ENCODE data around the gene FRYL. TPM values are rescaled to one million over a fixed set of nuclear protein-coding genes. Genes with fewer than 3 reads are reported as not detected.
"Not testable (repeated sequence)": the region's sequence is repeated elsewhere in the genome, so short reads cannot be mapped to it uniquely, and the experiment has no call there.

FRYL gene
- total and polyA plus RNA-seq, 2 of the 8 experiments (the other 6 are each of a cell fraction or from before 2014, with no cell fraction given): 8.0 to 36.5 TPM

DNA sequence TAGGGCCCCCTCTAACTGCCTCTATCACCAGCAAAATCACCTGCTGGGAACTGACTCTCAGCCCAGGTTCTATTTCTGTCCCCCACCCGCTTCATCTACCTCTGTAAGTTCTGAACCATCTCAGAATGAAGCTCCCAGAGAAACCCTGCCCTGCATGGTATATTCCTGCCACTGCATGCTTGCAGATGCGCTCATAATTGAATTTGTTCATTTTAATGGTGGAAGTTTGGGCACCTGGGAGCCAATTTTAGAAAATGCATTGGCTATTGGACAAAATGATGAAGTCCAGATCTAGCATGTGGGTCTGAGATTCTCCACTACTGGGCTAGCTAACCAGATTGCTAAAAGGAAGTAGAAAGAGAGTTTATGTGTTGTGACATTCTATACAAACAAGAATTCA is 325.5 kb downstream of the FRYL start:
- Histone ChIP-seq H2BK20ac (ENCODE audit: low read length) (no peak overlapping the region), H3K18ac (ENCODE audit: extremely low read depth, low read length) (no peak overlapping the region), H3K4me1 (replicated peaks in 1 of 4; ENCODE audit: control insufficient read depth in 3 of 4, insufficient read depth in 4 of 4, low read length in 3 of 4) (no peaks in the 10 kb centered on the region), H3K14ac (ENCODE audit: insufficient read length) (no peak overlapping the region), H2BK120ac (replicated peaks; ENCODE audit: low read depth, low read length) (no peak overlapping the region), H2BK12ac (ENCODE audit: low read depth, low read length) (no peak overlapping the region), H3K9me3 (ENCODE audit: insufficient read depth in 2 of 2, low read depth in 1 of 2, low read length in 1 of 2) (no peaks in the 10 kb centered on the region), H4K20me1 (replicated peaks in 1 of 2; ENCODE audit: control insufficient read depth in 1 of 2, insufficient read depth in 2 of 2, low read length in 2 of 2) (no peaks in the 10 kb centered on the region), H2AK5ac (ENCODE audit: low read depth, low read length) (no peak overlapping the region), H4K91ac (replicated peaks; ENCODE audit: insufficient read length, low read length) (no peak overlapping the region), H3K27ac (ENCODE audit: low read depth, low read length) (no peak overlapping the region), H2BK5ac (ENCODE audit: low read depth, low read length) (no peak overlapping the region), H4K8ac (ENCODE audit: extremely low read depth, insufficient read depth, low read length) (no peak overlapping the region), H3K27me3 (replicated peaks in 1 of 4; ENCODE audit: control insufficient read depth in 3 of 4, extremely low read depth in 1 of 4, insufficient read depth in 3 of 4, low read length in 3 of 4) (no peaks in the 10 kb centered on the region), H3K79me2 (ENCODE audit: control insufficient read depth in 1 of 2, insufficient read depth in 2 of 2, low read length in 2 of 2) (no peaks in the 10 kb centered on the region), H2AFZ (ENCODE audit: low read length) (no peak overlapping the region), H3K23ac (ENCODE audit: insufficient read length) (no peak overlapping the region), H3K56ac (replicated peaks; ENCODE audit: insufficient read length, low read depth, low read length) (no peak overlapping the region), H3K23me2 (ENCODE audit: low read depth, low read length) (no peaks in the 10 kb centered on the region), H3K9ac (replicated peaks in 1 of 4; ENCODE audit: extremely low read depth in 1 of 4, low read depth in 3 of 4, low read length in 3 of 4) (no peak overlapping the region), H3K4ac (replicated peaks; ENCODE audit: insufficient read length, low read depth, low read length) (no peak overlapping the region), H2BK15ac (ENCODE audit: low read length) (no peak overlapping the region), H3K79me1 (ENCODE audit: low read depth, low read length) (no peaks in the 10 kb centered on the region), H3K4me3 (ENCODE audit: extremely low read depth in 1 of 4, insufficient read depth in 2 of 4, low read depth in 3 of 4, low read length in 4 of 4) (no peak overlapping the region), H3K4me2 (ENCODE audit: insufficient read depth in 1 of 2, low read depth in 2 of 2, low read length in 2 of 2) (no peak overlapping the region), H3K36me3 (ENCODE audit: control insufficient read depth in 2 of 4, insufficient read depth in 4 of 4, low read length in 3 of 4) (no peaks in the 10 kb centered on the region), H4K5ac (ENCODE audit: insufficient read length, low read depth, low read length) (no peak overlapping the region)
- 89% methylated on average over 2 of the region's 2 CpGs; no CpG with 5 or more reads in 1 of the 2 experiments for WGBS, 2 experiments (ENCODE audit: extremely low coverage in 1 of 2, insufficient coverage in 1 of 2, insufficient read length in 1 of 2, insufficient replicate concordance in 2 of 2, low coverage in 1 of 2, low lambda C conversion rate in 2 of 2, missing lambda C conversion rate in 1 of 2)
- ChIA-PET CTCF (ENCODE audit: partially characterized antibody) (interaction anchor here (1.0 to 1.4 kb wide), 3 partner anchors 8 to 67 kb away, joined by 3 read pairs; no protein-coding TSS in a partner anchor), POLR2A (ENCODE audit: partially characterized antibody) (no interaction called here)
- TF ChIP-seq CHD2 (IDR thresholded peaks at IDR 0.05; ENCODE audit: low read length) (no peak), CBX5 (IDR thresholded peaks at IDR 0.05; ENCODE audit: low read depth, low read length) (no peak), POLR2A (IDR thresholded peaks at IDR 0.05; ENCODE audit: control extremely low read depth in 1 of 2, low read depth in 2 of 2, low read length in 2 of 2) (no peak)
- DNase-seq (ENCODE audit: low read depth in 1 of 2, low spot score in 2 of 2): no peak
- no peak for FAIRE-seq

DNA sequence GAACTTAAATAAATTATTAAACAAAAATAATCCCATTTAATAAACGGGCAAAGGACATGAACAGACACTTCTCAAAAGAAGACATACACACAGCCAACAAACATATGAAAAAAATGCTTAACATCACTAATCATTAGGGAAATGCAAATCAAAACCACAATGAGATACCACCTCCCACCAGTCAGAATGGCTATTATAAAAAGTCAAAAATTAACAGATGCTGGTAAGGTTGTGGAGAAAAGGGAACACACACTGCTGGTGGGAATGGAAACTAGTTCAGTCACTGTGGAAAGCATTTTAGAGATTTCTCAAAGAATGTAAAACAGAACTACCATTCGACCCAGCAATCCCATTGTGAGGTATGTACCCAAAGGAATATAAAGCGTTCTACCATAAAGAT is 328.4 kb downstream of the FRYL start:
- H3K23me2 ChIP-seq (ENCODE audit: low read depth, low read length); H2BK15ac ChIP-seq (ENCODE audit: low read length); H3K79me1 ChIP-seq (ENCODE audit: low read depth, low read length); H4K5ac ChIP-seq (ENCODE audit: insufficient read length, low read depth, low read length); H3K18ac ChIP-seq (ENCODE audit: extremely low read depth, low read length); H3K36me3 ChIP-seq (ENCODE audit: control insufficient read depth in 2 of 4, insufficient read depth in 4 of 4, low read length in 3 of 4); H3K9ac ChIP-seq (replicated peaks in 1 of 4; ENCODE audit: extremely low read depth in 1 of 4, low read depth in 3 of 4, low read length in 3 of 4); H3K79me2 ChIP-seq (ENCODE audit: control insufficient read depth in 1 of 2, insufficient read depth in 2 of 2, low read length in 2 of 2); H4K8ac ChIP-seq (ENCODE audit: extremely low read depth, insufficient read depth, low read length); H3K27me3 ChIP-seq (replicated peaks in 1 of 4; ENCODE audit: control insufficient read depth in 3 of 4, extremely low read depth in 1 of 4, insufficient read depth in 3 of 4, low read length in 3 of 4); H3K4me2 ChIP-seq (ENCODE audit: insufficient read depth in 1 of 2, low read depth in 2 of 2, low read length in 2 of 2); H2BK12ac ChIP-seq (ENCODE audit: low read depth, low read length); FAIRE-seq; H3K4me3 ChIP-seq (ENCODE audit: extremely low read depth in 1 of 4, insufficient read depth in 2 of 4, low read depth in 3 of 4, low read length in 4 of 4); H2BK20ac ChIP-seq (ENCODE audit: low read length); H3K4me1 ChIP-seq (replicated peaks in 1 of 4; ENCODE audit: control insufficient read depth in 3 of 4, insufficient read depth in 4 of 4, low read length in 3 of 4); H3K27ac ChIP-seq (ENCODE audit: low read depth, low read length); H4K20me1 ChIP-seq (replicated peaks in 1 of 2; ENCODE audit: control insufficient read depth in 1 of 2, insufficient read depth in 2 of 2, low read length in 2 of 2); H3K9me3 ChIP-seq (ENCODE audit: insufficient read depth in 2 of 2, low read depth in 1 of 2, low read length in 1 of 2); H2AK5ac ChIP-seq (ENCODE audit: low read depth, low read length); H3K56ac ChIP-seq (replicated peaks; ENCODE audit: insufficient read length, low read depth, low read length); H4K91ac ChIP-seq (replicated peaks; ENCODE audit: insufficient read length, low read length); H3K14ac ChIP-seq (ENCODE audit: insufficient read length); DNase-seq (ENCODE audit: low read depth in 1 of 2, low spot score in 2 of 2); H2BK5ac ChIP-seq (ENCODE audit: low read depth, low read length); H3K4ac ChIP-seq (replicated peaks; ENCODE audit: insufficient read length, low read depth, low read length); H3K23ac ChIP-seq (ENCODE audit: insufficient read length); CTCF ChIA-PET (ENCODE audit: partially characterized antibody); H2AFZ ChIP-seq (ENCODE audit: low read length); H2BK120ac ChIP-seq (replicated peaks; ENCODE audit: low read depth, low read length): not testable (repeated sequence)
- 91% methylated on average over 3 of the region's 3 CpGs; no CpG with 5 or more reads in 1 of the 2 experiments for WGBS, 2 experiments (ENCODE audit: extremely low coverage in 1 of 2, insufficient coverage in 1 of 2, insufficient read length in 1 of 2, insufficient replicate concordance in 2 of 2, low coverage in 1 of 2, low lambda C conversion rate in 2 of 2, missing lambda C conversion rate in 1 of 2)
- POLR2A ChIA-PET (ENCODE audit: partially characterized antibody): interaction anchor here (0.6 kb wide), 1 partner anchor 17 kb away, joined by 3 read pairs; no protein-coding TSS in a partner anchor

All from H1 (cell line).